ENCODE measurements around the gene CEBPA. TPM values are rescaled to one million over a fixed set of nuclear protein-coding genes. Genes with fewer than 3 reads are reported as not detected.

CEBPA gene
- total RNA-seq, 1 experiment from 2014 or later, result 3.2 TPM

GRCh38 chr19:33278023-33278402 is 24.3 kb downstream of the CEBPA start:
- Histone ChIP-seq H4K8ac (replicated peaks; ENCODE audit: insufficient read length, low read depth, low read length) (no peak overlapping the region), H4K91ac (ENCODE audit: insufficient read length, low read depth, low read length) (no peak overlapping the region), H3K4me1 (ENCODE audit: insufficient read depth, low read length) (no peaks in the 10 kb centered on the region), H2BK20ac (ENCODE audit: low read depth, low read length, poor library complexity, severe bottlenecking) (no peak overlapping the region), H3K79me2 (ENCODE audit: insufficient read depth, low read length) (no peaks in the 10 kb centered on the region), H2BK120ac (ENCODE audit: low read depth, low read length, poor library complexity, severe bottlenecking) (no peak overlapping the region), H3K23ac (ENCODE audit: insufficient read length, low read depth, low read length) (no peak overlapping the region), H4K20me1 (ENCODE audit: control insufficient read depth, insufficient read depth, insufficient read length) (no peaks in the 10 kb centered on the region), H3K14ac (ENCODE audit: insufficient read depth, low read length) (no peak overlapping the region), H3K9ac (ENCODE audit: extremely low read depth, insufficient read length, low read length) (no peak overlapping the region), H2BK5ac (ENCODE audit: insufficient read length, low read length) (no peak overlapping the region), H2AFZ (ENCODE audit: low read length) (no peak overlapping the region), H3K9me3 (ENCODE audit: control insufficient read depth, low read depth, low read length) (no peaks in the 10 kb centered on the region), H3K4ac (ENCODE audit: low read depth, low read length) (no peak overlapping the region), H3K4me2 (ENCODE audit: insufficient read depth, insufficient read length, low read length) (no peak overlapping the region), H3K18ac (ENCODE audit: insufficient read length, low read depth, low read length) (no peak overlapping the region), H3K27me3 (ENCODE audit: insufficient read depth, low read length) (no peaks in the 10 kb centered on the region), H3K27ac (ENCODE audit: insufficient read length, low read depth, low read length) (no peak overlapping the region), H3K56ac (ENCODE audit: insufficient read length, low read depth, low read length) (no peak overlapping the region), H3T11ph (ENCODE audit: low read length) (no peak overlapping the region), H4K5ac (ENCODE audit: insufficient read length, low read depth, low read length) (no peak overlapping the region), H3K79me1 (ENCODE audit: insufficient read depth, low read depth, low read length, poor library complexity, severe bottlenecking) (no peaks in the 10 kb centered on the region), H3K23me2 (ENCODE audit: insufficient read length, low read depth, low read length, poor library complexity, severe bottlenecking) (no peaks in the 10 kb centered on the region), H2BK15ac (ENCODE audit: low read depth, low read length) (no peak overlapping the region), H2AK5ac (ENCODE audit: insufficient read length, low read length) (no peak overlapping the region), H2BK12ac (ENCODE audit: insufficient read length, low read depth, low read length) (no peak overlapping the region)
- TF ChIP-seq CTCF (conservative IDR thresholded peaks at IDR 0.05), result no peak
- Mint-ChIP-seq H3K27ac (no peak overlapping the region), H3K4me1 (peaks cover 26 to 38% of the 10 kb centered on the region in 2 experiments), H3K36me3 (ENCODE audit: insufficient read depth in 1 of 3, low read depth in 3 of 3) (no peaks in the 10 kb centered on the region), H3K9me3 (no peaks in the 10 kb centered on the region), H3K27me3 (ENCODE audit: low read depth) (peaks cover 1% of the 10 kb centered on the region; the same call in 1 of the 2 replicates), H3K4me3 (no peak overlapping the region)
- DNase-seq, result no peak
- no CpG with 5 or more reads among the region's 4 CpGs for WGBS (ENCODE audit: extremely low coverage, insufficient read length, low lambda C conversion rate)

All from H9 (cell line).